ENCODE data around the gene KCNQ4. TPM values are rescaled to one million over a fixed set of nuclear protein-coding genes. Genes with fewer than 3 reads are reported as not detected.

Gene KCNQ4
- polyA plus RNA-seq, 3 donors: 0.13 TPM; not detected in 2

GRCh38 chr1:40810927-40811326 is 27.3 kb downstream of the KCNQ4 start:
- Mint-ChIP-seq H3K27me3 (ENCODE audit: low read depth in 3 of 3) (peaks cover 7 to 17% (median 10%) of the 10 kb centered on the region in 3 donors), H3K4me3 (no peak overlapping the region), H3K36me3 (no peaks in the 10 kb centered on the region), H3K4me1 (peaks cover 14% of the 10 kb centered on the region), H3K27ac (no peak overlapping the region), H3K9me3 (peaks cover 0 to 1% (median 0%) of the 10 kb centered on the region in 7 donors)
- Histone ChIP-seq H3K4me3 (replicated peaks in 1 of 3; ENCODE audit: low read depth in 2 of 3, low read length in 3 of 3) (no peak overlapping the region), H3K4me1 (ENCODE audit: control insufficient read depth in 1 of 2, insufficient read depth in 2 of 2, low read length in 2 of 2) (peaks cover 7 to 10% of the 10 kb centered on the region in 2 donors), H3K36me3 (replicated peaks in 1 of 2; ENCODE audit: control insufficient read depth in 1 of 2, insufficient read depth in 2 of 2, low read length in 2 of 2) (no peaks in the 10 kb centered on the region), H3K27ac (ENCODE audit: low read depth in 1 of 2, low read length in 2 of 2) (no peak overlapping the region), H3K79me2 (ENCODE audit: insufficient read depth, low read length) (no peaks in the 10 kb centered on the region), H3K4me2 (replicated peaks; ENCODE audit: extremely low read depth, low read length, poor library complexity, severe bottlenecking) (no peak overlapping the region), H3K9me3 (replicated peaks in 1 of 2; ENCODE audit: control insufficient read depth in 1 of 2, insufficient read depth in 1 of 2, low read length in 2 of 2) (no peaks in the 10 kb centered on the region), H3K9ac (ENCODE audit: insufficient read depth, low read length, poor library complexity, severe bottlenecking) (no peak overlapping the region), H2AFZ (ENCODE audit: insufficient read depth, low read depth, low read length, poor library complexity, severe bottlenecking) (no peak overlapping the region), H3K27me3 (ENCODE audit: control insufficient read depth in 2 of 2, insufficient read depth in 2 of 2, low read length in 2 of 2) (no peaks in the 10 kb centered on the region), H4K20me1 (ENCODE audit: insufficient read depth, low read length) (no peaks in the 10 kb centered on the region)
- 97% methylated on average over 3 of the region's 5 CpGs for WGBS (ENCODE audit: insufficient coverage)
- no peak for DNase-seq
- no peak for TF ChIP-seq CTCF (IDR thresholded peaks at IDR 0.05)
- intact Hi-C loops (cut with micrococcal nuclease): no loop called here

- Histone ChIP-seq H3K4me2 (replicated peaks; ENCODE audit: extremely low read depth, low read length, poor library complexity, severe bottlenecking) (no peak overlapping the region), H3K4me1 (ENCODE audit: control insufficient read depth in 1 of 2, insufficient read depth in 2 of 2, low read length in 2 of 2) (peaks cover 11 to 12% of the 10 kb centered on the region in 2 donors), H3K9ac (ENCODE audit: insufficient read depth, low read length, poor library complexity, severe bottlenecking) (no peak overlapping the region), H3K9me3 (replicated peaks in 1 of 2; ENCODE audit: control insufficient read depth in 1 of 2, insufficient read depth in 1 of 2, low read length in 2 of 2) (no peaks in the 10 kb centered on the region), H3K27ac (ENCODE audit: low read depth in 1 of 2, low read length in 2 of 2) (no peak overlapping the region), H3K27me3 (ENCODE audit: control insufficient read depth in 2 of 2, insufficient read depth in 2 of 2, low read length in 2 of 2) (peaks cover 0 to 34% of the 10 kb centered on the region in 2 donors), H3K79me2 (ENCODE audit: insufficient read depth, low read length) (no peaks in the 10 kb centered on the region), H2AFZ (ENCODE audit: insufficient read depth, low read depth, low read length, poor library complexity, severe bottlenecking) (no peak overlapping the region), H4K20me1 (ENCODE audit: insufficient read depth, low read length) (no peaks in the 10 kb centered on the region), H3K4me3 (replicated peaks in 1 of 3; ENCODE audit: low read depth in 2 of 3, low read length in 3 of 3) (no peak overlapping the region), H3K36me3 (replicated peaks in 1 of 2; ENCODE audit: control insufficient read depth in 1 of 2, insufficient read depth in 2 of 2, low read length in 2 of 2) (no peaks in the 10 kb centered on the region)
- intact Hi-C loops (cut with micrococcal nuclease): no loop called here
- Mint-ChIP-seq H3K4me1 (peaks cover 15% of the 10 kb centered on the region), H3K27ac (no peak overlapping the region), H3K4me3 (peak overlapping the region in 1 of 2 donors; percentile 59), H3K9me3 (peaks cover 0 to 3% (median 0%) of the 10 kb centered on the region in 7 donors), H3K27me3 (ENCODE audit: low read depth in 3 of 3) (peaks cover 31 to 45% (median 34%) of the 10 kb centered on the region in 3 donors), H3K36me3 (peaks cover 0 to 3% of the 10 kb centered on the region in 2 donors)
- no peak for TF ChIP-seq CTCF (IDR thresholded peaks at IDR 0.05)
- no peak for DNase-seq
- WGBS (ENCODE audit: insufficient coverage): 88% methylated on average over 4 of the region's 9 CpGs
These were observed 31.8 kb downstream of the KCNQ4 start for GRCh38 chr1:40815420-40815819.

Data from CD14-positive monocyte (primary cell).